Measurements from ENCODE around the gene SDK2.

SDK2 gene

GRCh38 chr17:73533781-73534180 lies 110.5 kb downstream of the SDK2 start:
- peak; percentile 72 for DNase-seq (ENCODE audit: low spot score)

- no peak for DNase-seq (ENCODE audit: low spot score)
Measured at GRCh38 chr17:73533127-73533526, 111.1 kb downstream of the SDK2 start.

- DNase-seq (ENCODE audit: low spot score): no peak
Measured at GRCh38 chr17:73532421-73532901, 111.8 kb downstream of the SDK2 start.

GRCh38 chr17:73531158-73531557 lies 113.1 kb downstream of the SDK2 start:
- DNase-seq (ENCODE audit: low spot score): no peak

- DNase-seq (ENCODE audit: low spot score): no peak
Measured at GRCh38 chr17:73528679-73529078, 115.6 kb downstream of the SDK2 start.

- no peak for DNase-seq (ENCODE audit: low spot score)
Measured at GRCh38 chr17:73526952-73527351, 117.3 kb downstream of the SDK2 start.

GRCh38 chr17:73524941-73525679 lies 119.1 kb downstream of the SDK2 start:
- no peak for DNase-seq (ENCODE audit: low spot score)

- DNase-seq (ENCODE audit: low spot score): no peak
Measured at GRCh38 chr17:73522696-73523095, 121.5 kb downstream of the SDK2 start.

- no peak for DNase-seq (ENCODE audit: low spot score)
Measured at GRCh38 chr17:73522107-73522506, 122.1 kb downstream of the SDK2 start.

GRCh38 chr17:73521376-73521775 lies 122.9 kb downstream of the SDK2 start:
- no peak for DNase-seq (ENCODE audit: low spot score)

GRCh38 chr17:73520369-73520761 lies 123.9 kb downstream of the SDK2 start:
- DNase-seq (ENCODE audit: low spot score): no peak

- no peak for DNase-seq (ENCODE audit: low spot score)
Measured at GRCh38 chr17:73519714-73520368, 124.4 kb downstream of the SDK2 start.

GRCh38 chr17:73519011-73519410 lies 125.2 kb downstream of the SDK2 start:
- DNase-seq (ENCODE audit: low spot score): no peak

- DNase-seq (ENCODE audit: low spot score): no peak
Measured at GRCh38 chr17:73516431-73516830, 127.8 kb downstream of the SDK2 start.

GRCh38 chr17:73514146-73514863 lies 129.9 kb downstream of the SDK2 start:
- DNase-seq (ENCODE audit: low spot score): no peak

- no peak for DNase-seq (ENCODE audit: low spot score)
Measured at GRCh38 chr17:73513426-73513825, 130.8 kb downstream of the SDK2 start.

- no peak for DNase-seq (ENCODE audit: low spot score)
Measured at GRCh38 chr17:73511719-73512115, 132.5 kb downstream of the SDK2 start.

GRCh38 chr17:73510981-73511718 lies 133.1 kb downstream of the SDK2 start:
- no peak for DNase-seq (ENCODE audit: low spot score)

- no peak for DNase-seq (ENCODE audit: low spot score)
Measured at GRCh38 chr17:73508931-73509605, 135.2 kb downstream of the SDK2 start.

GRCh38 chr17:73508057-73508930 lies 136.0 kb downstream of the SDK2 start:
- no peak for DNase-seq (ENCODE audit: low spot score)
